ENCODE results near the gene LRP5. TPM values are rescaled to one million over a fixed set of nuclear protein-coding genes. Genes with fewer than 3 reads are reported as not detected.

The LRP5 gene
- total RNA-seq, 1 experiment from 2014 or later, result 14.2 TPM

GRCh38 chr11:68306636-68307035 lies 5.8 kb upstream of the LRP5 start:
- DNase-seq (ENCODE audit: extremely low read depth, low read depth), result no peak

GRCh38 chr11:68308068-68308467 lies 4.3 kb upstream of the LRP5 start:
- no peak for DNase-seq (ENCODE audit: extremely low read depth, low read depth)

- DNase-seq (ENCODE audit: extremely low read depth, low read depth), result no peak
Observed at GRCh38 chr11:68309621-68310185, 2.7 kb upstream of the LRP5 start.

GRCh38 chr11:68311160-68312116 lies 953 bp upstream of the LRP5 start:
- DNase-seq (ENCODE audit: extremely low read depth, low read depth), result no peak

GRCh38 chr11:68312780-68313573 lies 586 bp downstream of the LRP5 start:
- no peak for DNase-seq (ENCODE audit: extremely low read depth, low read depth)

GRCh38 chr11:68313574-68314202 lies 1.3 kb downstream of the LRP5 start:
- no peak for DNase-seq (ENCODE audit: extremely low read depth, low read depth)

- no peak for DNase-seq (ENCODE audit: extremely low read depth, low read depth)
Observed at GRCh38 chr11:68314203-68315170, 2.1 kb downstream of the LRP5 start.

- DNase-seq (ENCODE audit: extremely low read depth, low read depth), result no peak
Observed at GRCh38 chr11:68315171-68315920, 3.0 kb downstream of the LRP5 start.

GRCh38 chr11:68317147-68317785 lies 4.9 kb downstream of the LRP5 start:
- no peak for DNase-seq (ENCODE audit: extremely low read depth, low read depth)

- DNase-seq (ENCODE audit: extremely low read depth, low read depth), result no peak
Observed at GRCh38 chr11:68321293-68322051, 9.1 kb downstream of the LRP5 start.

- DNase-seq (ENCODE audit: extremely low read depth, low read depth), result no peak
Observed at GRCh38 chr11:68322052-68322430, 9.7 kb downstream of the LRP5 start.

GRCh38 chr11:68324241-68324640 lies 11.8 kb downstream of the LRP5 start:
- DNase-seq (ENCODE audit: extremely low read depth, low read depth), result no peak

GRCh38 chr11:68324695-68325094 lies 12.3 kb downstream of the LRP5 start:
- DNase-seq (ENCODE audit: extremely low read depth, low read depth), result no peak

- DNase-seq (ENCODE audit: extremely low read depth, low read depth), result no peak
Observed at GRCh38 chr11:68325183-68325906, 13.0 kb downstream of the LRP5 start.

GRCh38 chr11:68325907-68326220 lies 13.5 kb downstream of the LRP5 start:
- no peak for DNase-seq (ENCODE audit: extremely low read depth, low read depth)

GRCh38 chr11:68326334-68327215 lies 14.2 kb downstream of the LRP5 start:
- DNase-seq (ENCODE audit: extremely low read depth, low read depth), result no peak

All from NCI-H460 (cell line).